ENCODE measurements around the gene GPC4. TPM values are rescaled to one million over a fixed set of nuclear protein-coding genes. Genes with fewer than 3 reads are reported as not detected.

GPC4 gene
- total RNA-seq, 1 experiment from 2014 or later: 17.8 TPM

GRCh38 chrX:133392671-133393070 lies 22.6 kb downstream of the GPC4 start:
- intact Hi-C loops (cut with micrococcal nuclease; ENCODE audit: unreplicated experiment): no loop called here
- DNase-seq (ENCODE audit: low spot score): no peak

GRCh38 chrX:133391111-133391510 lies 24.2 kb downstream of the GPC4 start:
- no peaks in the 10 kb centered on the region for H3K9me3 ChIP-seq (ENCODE audit: low read depth, low read length, poor library complexity, severe bottlenecking)
- H3K27ac ChIP-seq (ENCODE audit: low read depth, low read length, poor library complexity, severe bottlenecking): no peak overlapping the region
- peaks cover 9% of the 10 kb centered on the region for H3K27me3 ChIP-seq (replicated peaks; ENCODE audit: insufficient read depth, low read depth, low read length, poor library complexity)
- ChIA-PET POLR2A (ENCODE audit: low non-redundant PET) (no interaction called here), CTCF (no interaction called here)
- H3K36me3 ChIP-seq (ENCODE audit: insufficient read depth, low read length, poor library complexity, severe bottlenecking): no peaks in the 10 kb centered on the region
- BruUV-seq (replicated peaks): no TSS peak
- no peak overlapping the region for H3K4me3 ChIP-seq (ENCODE audit: low read depth, low read length, poor library complexity, severe bottlenecking)
- no peak for DNase-seq (ENCODE audit: low spot score)
- peaks cover 8% of the 10 kb centered on the region for H3K4me1 ChIP-seq (ENCODE audit: insufficient read depth, low read length, poor library complexity, severe bottlenecking)
- intact Hi-C loops (cut with micrococcal nuclease; ENCODE audit: unreplicated experiment): no loop called here
- TF ChIP-seq CTCF (conservative IDR thresholded peaks at IDR 0.05; ENCODE audit: low read depth, low read length) (no peak), EZH2 (IDR thresholded peaks at IDR 0.05; ENCODE audit: borderline replicate concordance, low read depth, low read length, poor library complexity, severe bottlenecking) (no peak)

More at GRCh38 chrX:133392671-133393070, 22.6 kb downstream of the GPC4 start:
- POLR2A ChIA-PET (ENCODE audit: low non-redundant PET): no interaction called here
- Histone ChIP-seq H3K27me3 (replicated peaks; ENCODE audit: insufficient read depth, low read depth, low read length, poor library complexity) (peaks cover 9% of the 10 kb centered on the region), H3K4me3 (ENCODE audit: low read depth, low read length, poor library complexity, severe bottlenecking) (no peak overlapping the region), H3K27ac (ENCODE audit: low read depth, low read length, poor library complexity, severe bottlenecking) (no peak overlapping the region), H3K9me3 (ENCODE audit: low read depth, low read length, poor library complexity, severe bottlenecking) (no peaks in the 10 kb centered on the region), H3K4me1 (ENCODE audit: insufficient read depth, low read length, poor library complexity, severe bottlenecking) (no peaks in the 10 kb centered on the region), H3K36me3 (ENCODE audit: insufficient read depth, low read length, poor library complexity, severe bottlenecking) (no peaks in the 10 kb centered on the region)
- TF ChIP-seq EZH2 (IDR thresholded peaks at IDR 0.05; ENCODE audit: borderline replicate concordance, low read depth, low read length, poor library complexity, severe bottlenecking) (no peak), CTCF (conservative IDR thresholded peaks at IDR 0.05; ENCODE audit: low read depth, low read length) (no peak)
- CTCF ChIA-PET: no interaction called here
- no TSS peak for BruUV-seq (replicated peaks)

GRCh38 chrX:133390676-133391075 lies 24.6 kb downstream of the GPC4 start:
- TF ChIP-seq CTCF (conservative IDR thresholded peaks at IDR 0.05; ENCODE audit: low read depth, low read length) (no peak), EZH2 (IDR thresholded peaks at IDR 0.05; ENCODE audit: borderline replicate concordance, low read depth, low read length, poor library complexity, severe bottlenecking) (no peak)
- CTCF ChIA-PET: no interaction called here

More at GRCh38 chrX:133390676-133391075, 24.6 kb downstream of the GPC4 start:
- Histone ChIP-seq H3K36me3 (ENCODE audit: insufficient read depth, low read length, poor library complexity, severe bottlenecking) (no peaks in the 10 kb centered on the region), H3K4me3 (ENCODE audit: low read depth, low read length, poor library complexity, severe bottlenecking) (no peak overlapping the region), H3K27me3 (replicated peaks; ENCODE audit: insufficient read depth, low read depth, low read length, poor library complexity) (peaks cover 9% of the 10 kb centered on the region), H3K9me3 (ENCODE audit: low read depth, low read length, poor library complexity, severe bottlenecking) (no peaks in the 10 kb centered on the region), H3K27ac (ENCODE audit: low read depth, low read length, poor library complexity, severe bottlenecking) (no peak overlapping the region), H3K4me1 (ENCODE audit: insufficient read depth, low read length, poor library complexity, severe bottlenecking) (peaks cover 8% of the 10 kb centered on the region)
- POLR2A ChIA-PET (ENCODE audit: low non-redundant PET): no interaction called here
- DNase-seq (ENCODE audit: low spot score): no peak
- intact Hi-C loops (cut with micrococcal nuclease; ENCODE audit: unreplicated experiment): no loop called here
- no TSS peak for BruUV-seq (replicated peaks)

All from A673 (cell line).